LNCaP clone FGC (cell line): ENCODE results near the gene OR2A42.
"Not testable (repeated sequence)": the region's sequence is repeated elsewhere in the genome, so short reads cannot be mapped to it uniquely, and the experiment has no call there.

Source experiments
- DNase-seq: peaks from one replicate; pipeline ENCODE4 v3.0.0-alpha.2; 2011; ENCODE audit warnings: low read depth
- H3K4me3 ChIP-seq: 2 replicates; pipeline ENCODE4 v1.5.1; 2011; ENCODE audit warnings: mild to moderate bottlenecking, low read depth, low read length, control low read depth
- CTCF ChIP-seq: IDR thresholded peaks from 2 replicates; pipeline ENCODE4 v1.5.1; 2012; ENCODE audit warnings: mild to moderate bottlenecking; ENCODE audit not compliant: control insufficient read depth, insufficient read depth; ENCODE audit errors: extremely low read depth

OR2A42 gene

GRCh38 chr7:144239365-144239764, at the start of gene OR2A42:
OR2A42 (minus strand) TSS chr7:144239605; CDS start chr7:144232843, 6,762 bp downstream.
- H3K4me3 ChIP-seq, DNase-seq: not testable (repeated sequence)

GRCh38 chr7:144287171-144287784, 47.9 kb upstream of the OR2A42 start:
- H3K4me3 ChIP-seq, DNase-seq: not testable (repeated sequence)

GRCh38 chr7:144283716-144284115, 44.3 kb upstream of the OR2A42 start:
- DNase-seq: not testable (repeated sequence)

GRCh38 chr7:144282490-144282889, 43.1 kb upstream of the OR2A42 start:
- not testable (repeated sequence) for H3K4me3 ChIP-seq, DNase-seq

More at GRCh38 chr7:144283716-144284115, 44.3 kb upstream of the OR2A42 start:
- H3K4me3 ChIP-seq: not testable (repeated sequence)

GRCh38 chr7:144281981-144282380, 42.6 kb upstream of the OR2A42 start:
- not testable (repeated sequence) for H3K4me3 ChIP-seq, DNase-seq

- not testable (repeated sequence) for DNase-seq, H3K4me3 ChIP-seq
Observed at GRCh38 chr7:144280010-144280409, 40.6 kb upstream of the OR2A42 start.

- not testable (repeated sequence) for DNase-seq, H3K4me3 ChIP-seq
Observed at GRCh38 chr7:144275281-144275680, 35.9 kb upstream of the OR2A42 start.

GRCh38 chr7:144269188-144269587, 29.8 kb upstream of the OR2A42 start, which contains the start of gene CTAGE8:
CTAGE8 (minus strand) TSS chr7:144269288; CDS start chr7:144269250, 38 bp downstream.
- H3K4me3 ChIP-seq, DNase-seq: not testable (repeated sequence)

- DNase-seq, H3K4me3 ChIP-seq: not testable (repeated sequence)
Observed at GRCh38 chr7:144264692-144265091, 25.3 kb upstream of the OR2A42 start, which contains the start of gene OR2A7. OR2A7 (minus strand) TSS chr7:144264792; CDS start chr7:144259628, 5,164 bp downstream.

GRCh38 chr7:144262128-144262527, 22.7 kb upstream of the OR2A42 start:
- not testable (repeated sequence) for H3K4me3 ChIP-seq, DNase-seq

GRCh38 chr7:144259067-144259466, 19.7 kb upstream of the OR2A42 start:
- H3K4me3 ChIP-seq, DNase-seq: not testable (repeated sequence)

GRCh38 chr7:144256112-144256511, 16.7 kb upstream of the OR2A42 start:
- DNase-seq: no peak
- no peak for TF ChIP-seq CTCF
- H3K4me3 ChIP-seq: no peak overlapping the region

- TF ChIP-seq CTCF: no peak
- DNase-seq: no peak
- no peak overlapping the region for H3K4me3 ChIP-seq
Observed at GRCh38 chr7:144255471-144255897, 16.1 kb upstream of the OR2A42 start.

GRCh38 chr7:144252307-144252706, 12.9 kb upstream of the OR2A42 start:
- not testable (repeated sequence) for H3K4me3 ChIP-seq, DNase-seq

GRCh38 chr7:144247674-144248330, 8.4 kb upstream of the OR2A42 start:
- DNase-seq, H3K4me3 ChIP-seq: not testable (repeated sequence)

GRCh38 chr7:144246967-144247366, 7.6 kb upstream of the OR2A42 start:
- not testable (repeated sequence) for DNase-seq, H3K4me3 ChIP-seq

GRCh38 chr7:144245372-144245771, 6.0 kb upstream of the OR2A42 start:
- not testable (repeated sequence) for H3K4me3 ChIP-seq, DNase-seq
